Measurements from ENCODE around the gene ERC2.

Gene ERC2

GRCh38 chr3:55654123-55654760 lies 814.0 kb downstream of the ERC2 start:
- no peak for DNase-seq

- no peak for DNase-seq
These were observed 817.3 kb downstream of the ERC2 start for GRCh38 chr3:55651011-55651410.

GRCh38 chr3:55650011-55650410 lies 818.3 kb downstream of the ERC2 start:
- no peak for DNase-seq

- no peak for DNase-seq
These were observed 818.7 kb downstream of the ERC2 start for GRCh38 chr3:55649554-55649953.

GRCh38 chr3:55648591-55649318 lies 819.5 kb downstream of the ERC2 start:
- DNase-seq: no peak

GRCh38 chr3:55647670-55648069 lies 820.6 kb downstream of the ERC2 start:
- no peak for DNase-seq

GRCh38 chr3:55647063-55647462 lies 821.2 kb downstream of the ERC2 start:
- no peak for DNase-seq

- DNase-seq: no peak
These were observed 822.1 kb downstream of the ERC2 start for GRCh38 chr3:55646121-55646520.

- no peak for DNase-seq
These were observed 822.8 kb downstream of the ERC2 start for GRCh38 chr3:55645422-55645821.

- DNase-seq: no peak
These were observed 825.0 kb downstream of the ERC2 start for GRCh38 chr3:55643283-55643682.

- no peak for DNase-seq
These were observed 826.3 kb downstream of the ERC2 start for GRCh38 chr3:55641964-55642363.

- DNase-seq: no peak
These were observed 828.1 kb downstream of the ERC2 start for GRCh38 chr3:55639896-55640765.

- no peak for DNase-seq
These were observed 829.1 kb downstream of the ERC2 start for GRCh38 chr3:55639143-55639542.

GRCh38 chr3:55637906-55638638 lies 830.2 kb downstream of the ERC2 start:
- no peak for DNase-seq

- DNase-seq: no peak
These were observed 831.7 kb downstream of the ERC2 start for GRCh38 chr3:55636300-55637195.

GRCh38 chr3:55634345-55634744 lies 833.9 kb downstream of the ERC2 start:
- no peak for DNase-seq

GRCh38 chr3:55633333-55633732 lies 834.9 kb downstream of the ERC2 start:
- no peak for DNase-seq

GRCh38 chr3:55631766-55632331 lies 836.4 kb downstream of the ERC2 start:
- no peak for DNase-seq

GRCh38 chr3:55630921-55631299 lies 837.4 kb downstream of the ERC2 start:
- no peak for DNase-seq

- DNase-seq: no peak
These were observed 837.9 kb downstream of the ERC2 start for GRCh38 chr3:55630280-55630920.

- DNase-seq: peak; percentile 50
These were observed 838.8 kb downstream of the ERC2 start for GRCh38 chr3:55629432-55629831.

Data from NCI-H2029 (cell line).